Mucosa of stomach (tissue), 1 donor: ENCODE results near the gene TLE5.
A peak's percentile ranks its signal among the peaks of the same experiment; 100 is the strongest.

Source experiments
- H3K27me3 ChIP-seq: one replicate; pipeline ENCODE4 v1.7.0; 2013; ENCODE audit warnings: mild to moderate bottlenecking, low read length; ENCODE audit not compliant: control insufficient read depth, insufficient read depth
- H3K36me3 ChIP-seq: one replicate; pipeline ENCODE4 v1.7.0; 2013; ENCODE audit warnings: low read length; ENCODE audit not compliant: control insufficient read depth, insufficient read depth
- H3K4me1 ChIP-seq: one replicate; pipeline ENCODE4 v1.7.0; 2013; ENCODE audit warnings: mild to moderate bottlenecking, low read length; ENCODE audit not compliant: control insufficient read depth, insufficient read depth
- H3K4me3 ChIP-seq: one replicate; pipeline ENCODE4 v1.7.0; 2013; ENCODE audit warnings: low read length
- H3K9ac ChIP-seq: one replicate; pipeline ENCODE4 v1.7.0; 2013; ENCODE audit warnings: mild to moderate bottlenecking, low read length, moderate library complexity
- H3K9me3 ChIP-seq: one replicate; pipeline ENCODE4 v1.7.0; 2013; ENCODE audit warnings: mild to moderate bottlenecking, low read length, moderate library complexity; ENCODE audit not compliant: control insufficient read depth
- donor health status: Pancreatic carcinoma.

Gene TLE5

GRCh38 chr19:3034406-3034655, 28.0 kb downstream of the TLE5 start:
- no peaks in the 10 kb centered on the region for H3K27me3 ChIP-seq
- H3K9ac ChIP-seq = peak overlapping the region; percentile 85
- peaks cover 35% of the 10 kb centered on the region for H3K4me1 ChIP-seq
- H3K4me3 ChIP-seq = no peak overlapping the region
- no peaks in the 10 kb centered on the region for H3K36me3 ChIP-seq
- no peaks in the 10 kb centered on the region for H3K9me3 ChIP-seq

GRCh38 chr19:3033595-3034405, 28.5 kb downstream of the TLE5 start:
- Histone ChIP-seq H3K4me1 (peaks cover 35% of the 10 kb centered on the region), H3K9ac (no peak overlapping the region), H3K27me3 (no peaks in the 10 kb centered on the region), H3K4me3 (no peak overlapping the region), H3K9me3 (no peaks in the 10 kb centered on the region), H3K36me3 (no peaks in the 10 kb centered on the region)

- no peak overlapping the region for H3K4me3 ChIP-seq
- no peaks in the 10 kb centered on the region for H3K9me3 ChIP-seq
- no peaks in the 10 kb centered on the region for H3K36me3 ChIP-seq
- H3K27me3 ChIP-seq = no peaks in the 10 kb centered on the region
- H3K4me1 ChIP-seq = peaks cover 40% of the 10 kb centered on the region
- H3K9ac ChIP-seq = no peak overlapping the region
These were observed 30.8 kb downstream of the TLE5 start for GRCh38 chr19:3031607-3031867.

GRCh38 chr19:3029065-3029923, 33.0 kb downstream of the TLE5 start, which contains the start of gene TLE2:
Gene TLE2, minus strand, starts transcription at chr19:3029280. Its CDS starts 376 bp downstream, at chr19:3028904.
- Histone ChIP-seq H3K9me3 (no peaks in the 10 kb centered on the region), H3K27me3 (peaks cover 2% of the 10 kb centered on the region), H3K36me3 (no peaks in the 10 kb centered on the region), H3K9ac (peak within 1 kb of the TSS; percentile 75), H3K4me3 (no peak within 1 kb of the TSS), H3K4me1 (peaks cover 26% of the 10 kb centered on the region)

- Histone ChIP-seq H3K27me3 (peaks cover 2% of the 10 kb centered on the region), H3K36me3 (no peaks in the 10 kb centered on the region), H3K9me3 (no peaks in the 10 kb centered on the region), H3K9ac (peak overlapping the region; percentile 75), H3K4me3 (no peak overlapping the region), H3K4me1 (peaks cover 18% of the 10 kb centered on the region)
These were observed 33.8 kb downstream of the TLE5 start for GRCh38 chr19:3028305-3029064.

GRCh38 chr19:3027981-3028304, 34.4 kb downstream of the TLE5 start:
- Histone ChIP-seq H3K27me3 (peaks cover 2% of the 10 kb centered on the region), H3K4me3 (no peak overlapping the region), H3K36me3 (no peaks in the 10 kb centered on the region), H3K9me3 (no peaks in the 10 kb centered on the region), H3K4me1 (peaks cover 20% of the 10 kb centered on the region), H3K9ac (no peak overlapping the region)

- peaks cover 2% of the 10 kb centered on the region for H3K27me3 ChIP-seq
- no peak overlapping the region for H3K4me3 ChIP-seq
- no peak overlapping the region for H3K9ac ChIP-seq
These were observed 35.0 kb downstream of the TLE5 start for GRCh38 chr19:3027292-3027691.

GRCh38 chr19:3026768-3027167, 35.5 kb downstream of the TLE5 start:
- Histone ChIP-seq H3K9ac (no peak overlapping the region), H3K9me3 (no peaks in the 10 kb centered on the region), H3K4me3 (no peak overlapping the region), H3K27me3 (peaks cover 2% of the 10 kb centered on the region), H3K4me1 (peaks cover 25% of the 10 kb centered on the region), H3K36me3 (no peaks in the 10 kb centered on the region)

More at GRCh38 chr19:3027292-3027691, 35.0 kb downstream of the TLE5 start:
- H3K4me1 ChIP-seq = peaks cover 25% of the 10 kb centered on the region
- no peaks in the 10 kb centered on the region for H3K36me3 ChIP-seq
- H3K9me3 ChIP-seq = no peaks in the 10 kb centered on the region

- Histone ChIP-seq H3K9ac (no peak overlapping the region), H3K27me3 (peaks cover 2% of the 10 kb centered on the region), H3K4me3 (no peak overlapping the region), H3K4me1 (peaks cover 20% of the 10 kb centered on the region), H3K36me3 (no peaks in the 10 kb centered on the region), H3K9me3 (no peaks in the 10 kb centered on the region)
These were observed 36.8 kb downstream of the TLE5 start for GRCh38 chr19:3025549-3025886.

- no peak overlapping the region for H3K9ac ChIP-seq
- H3K4me1 ChIP-seq = peaks cover 20% of the 10 kb centered on the region
- no peaks in the 10 kb centered on the region for H3K9me3 ChIP-seq
- no peaks in the 10 kb centered on the region for H3K36me3 ChIP-seq
- peaks cover 2% of the 10 kb centered on the region for H3K27me3 ChIP-seq
- no peak overlapping the region for H3K4me3 ChIP-seq
These were observed 37.3 kb downstream of the TLE5 start for GRCh38 chr19:3024870-3025548.

GRCh38 chr19:3024509-3024869, 37.8 kb downstream of the TLE5 start:
- Histone ChIP-seq H3K9me3 (no peaks in the 10 kb centered on the region), H3K4me3 (no peak overlapping the region), H3K36me3 (no peaks in the 10 kb centered on the region), H3K27me3 (peaks cover 2% of the 10 kb centered on the region), H3K9ac (no peak overlapping the region), H3K4me1 (peaks cover 17% of the 10 kb centered on the region)
